Neuronal stem cell (in vitro differentiated cells): ENCODE data around the gene AFF3.

Experiments
- DNase-seq: peaks from one replicate; pipeline ENCODE4 v3.0.0-alpha.2; 2013; ENCODE audit warnings: low spot score
- H2AFZ ChIP-seq: one replicate; pipeline ENCODE4 v1.6.1; 2013; ENCODE audit warnings: mild to moderate bottlenecking, low read length, inconsistent platforms
- H2AK5ac ChIP-seq: 2 replicates; pipeline ENCODE4 v1.6.1; 2013; ENCODE audit warnings: low read depth, mild to moderate bottlenecking, inconsistent platforms, low read length, moderate library complexity, mixed read lengths
- H2BK120ac ChIP-seq: 2 replicates; pipeline ENCODE4 v1.6.1; 2013; ENCODE audit warnings: low read depth, mild to moderate bottlenecking, inconsistent platforms, low read length, moderate library complexity, mixed read lengths
- H2BK12ac ChIP-seq: one replicate; pipeline ENCODE4 v1.6.1; 2013; ENCODE audit warnings: low read length, inconsistent platforms
- H2BK15ac ChIP-seq: 2 replicates; pipeline ENCODE4 v1.6.1; 2013; ENCODE audit warnings: mild to moderate bottlenecking, low read length, inconsistent platforms, mixed read lengths
- H2BK5ac ChIP-seq: one replicate; pipeline ENCODE4 v1.6.1; 2013; ENCODE audit warnings: inconsistent platforms, mild to moderate bottlenecking, low read length, moderate library complexity
- H3K14ac ChIP-seq: one replicate; pipeline ENCODE4 v1.6.1; 2013; ENCODE audit warnings: low read length, inconsistent platforms
- H3K18ac ChIP-seq: 2 replicates; pipeline ENCODE4 v1.6.1; 2013; ENCODE audit warnings: low read length, inconsistent platforms
- H3K23ac ChIP-seq: 2 replicates; pipeline ENCODE4 v1.6.1; 2013; ENCODE audit warnings: low read depth, mild to moderate bottlenecking, mixed read lengths, low read length, inconsistent platforms; ENCODE audit not compliant: poor library complexity
- H3K27ac ChIP-seq: replicated peaks from 3 replicates; pipeline ENCODE4 v1.5.1; 2013; ENCODE audit warnings: low read length, inconsistent platforms
- H3K27me3 ChIP-seq, 3 experiments: 2 replicates each; pipeline ENCODE4 v1.6.1; 2013; ENCODE audit warnings: low read length in 3 of 3, mild to moderate bottlenecking in 2 of 3, inconsistent platforms in 1 of 3, low read depth in 1 of 3, mixed read lengths in 1 of 3, moderate library complexity in 1 of 3; ENCODE audit not compliant: control insufficient read depth in 3 of 3, insufficient read depth in 3 of 3
- H3K36me3 ChIP-seq, 2 donors: replicated peaks in 1 of 2; 2 replicates each; pipeline ENCODE4 v1.6.1; 2013; ENCODE audit warnings: low read length in 2 of 2; ENCODE audit not compliant: control insufficient read depth in 2 of 2, insufficient read depth in 2 of 2
- H3K4ac ChIP-seq: 2 replicates; pipeline ENCODE4 v1.6.1; 2013; ENCODE audit warnings: inconsistent platforms, mild to moderate bottlenecking, low read length, moderate library complexity
- H3K4me1 ChIP-seq, 2 donors: 1 replicate in 1 of 2; 2 replicates in 1 of 2; pipeline ENCODE4 v1.6.1; 2013; ENCODE audit warnings: low read length in 2 of 2, low read depth in 1 of 2; ENCODE audit not compliant: control insufficient read depth in 2 of 2, insufficient read depth in 1 of 2
- H3K4me2 ChIP-seq: one replicate; pipeline ENCODE4 v1.6.1; 2013; ENCODE audit warnings: mild to moderate bottlenecking, low read length, inconsistent platforms; ENCODE audit not compliant: insufficient read depth, poor library complexity, severe bottlenecking
- H3K4me3 ChIP-seq, 2 donors: 2 replicates each; pipeline ENCODE4 v1.5.1; 2013; ENCODE audit warnings: low read length in 2 of 2, mild to moderate bottlenecking in 2 of 2, inconsistent platforms in 1 of 2, moderate library complexity in 1 of 2
- H3K79me1 ChIP-seq: one replicate; pipeline ENCODE4 v1.6.1; 2013; ENCODE audit warnings: low read depth, mild to moderate bottlenecking, inconsistent platforms, low read length, moderate library complexity
- H3K9ac ChIP-seq: one replicate; pipeline ENCODE4 v1.6.1; 2013; ENCODE audit warnings: mild to moderate bottlenecking, low read depth, low read length, inconsistent platforms; ENCODE audit not compliant: poor library complexity
- H3K9me3 ChIP-seq, 2 donors: replicated peaks in 1 of 2; 2 replicates each; pipeline versions ENCODE3 to v1.6.1; 2013; ENCODE audit warnings: low read length in 2 of 2, mild to moderate bottlenecking in 2 of 2, inconsistent platforms in 1 of 2, low read depth in 1 of 2, mixed read lengths in 1 of 2, moderate library complexity in 1 of 2; ENCODE audit not compliant: control insufficient read depth in 2 of 2, insufficient read depth in 1 of 2
- H4K8ac ChIP-seq: one replicate; pipeline ENCODE4 v1.6.1; 2013; ENCODE audit warnings: low read depth, mild to moderate bottlenecking, inconsistent platforms, low read length, moderate library complexity
- H4K91ac ChIP-seq: one replicate; pipeline ENCODE4 v1.6.1; 2013; ENCODE audit warnings: low read length, low read depth, mild to moderate bottlenecking, inconsistent platforms; ENCODE audit not compliant: poor library complexity
- WGBS, 2 donors: extraction: QIAGEN DNeasy Blood & Tissue Kit; methylation state at CpG; one replicate each; pipeline ENCODE4 v1.1.7; 2013; ENCODE audit warnings: missing lambda C conversion rate in 2 of 2, mixed read lengths in 1 of 2; ENCODE audit not compliant: insufficient read length in 2 of 2, insufficient replicate concordance in 1 of 2; ENCODE audit errors: extremely low coverage in 2 of 2; 5-methylcytosine and 5-hydroxymethylcytosine counted together

The AFF3 gene

DNA sequence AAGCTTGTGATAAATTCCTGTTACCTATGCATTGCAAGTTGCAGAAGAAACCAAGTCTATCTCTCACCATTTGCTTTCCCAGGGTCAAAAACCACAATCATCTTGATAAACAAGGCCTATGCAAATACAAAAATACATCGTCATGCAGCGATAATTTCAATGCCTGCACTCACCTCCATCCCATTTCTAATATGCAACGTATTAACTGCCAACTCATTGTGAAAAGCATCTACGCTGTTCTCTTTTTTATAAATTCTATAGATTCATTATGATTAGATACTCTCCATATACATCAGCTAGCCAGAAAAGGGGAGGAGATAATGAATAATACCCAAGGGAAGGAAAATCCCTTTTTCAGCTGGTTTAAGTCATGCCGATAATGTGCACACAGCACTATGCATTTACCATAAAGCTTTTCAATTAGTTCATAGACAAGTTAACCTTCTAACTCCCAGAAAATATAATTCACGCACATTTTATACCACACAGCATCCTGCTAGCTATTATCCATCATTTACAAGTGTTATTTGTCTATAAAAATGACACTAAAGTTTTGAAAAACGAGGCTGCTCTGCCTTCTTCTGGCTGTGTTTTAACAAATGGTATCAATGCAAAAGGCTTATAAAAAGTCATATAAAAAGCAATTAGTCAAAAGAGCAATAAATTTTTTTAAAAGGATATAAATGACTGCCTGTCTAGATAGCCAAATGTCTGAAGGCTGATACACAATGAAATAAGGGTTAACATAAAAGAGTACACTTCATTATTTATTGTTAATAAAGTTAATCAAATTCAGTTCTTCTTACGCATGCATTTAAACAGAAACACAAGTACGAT is 77.6 kb downstream of the AFF3 start:
- DNase-seq: no peak
- no peak overlapping the region for H3K4me2 ChIP-seq
- H3K14ac ChIP-seq: no peak overlapping the region
- H3K79me1 ChIP-seq: no peaks in the 10 kb centered on the region
- H2BK12ac ChIP-seq: no peak overlapping the region
- no peaks in the 10 kb centered on the region for H3K36me3 ChIP-seq
- H2BK120ac ChIP-seq: no peak overlapping the region
- no CpG with 5 or more reads among the region's 9 CpGs for WGBS, 2 donors
- no peak overlapping the region for H2BK15ac ChIP-seq
- no peak overlapping the region for H3K27ac ChIP-seq
- H4K91ac ChIP-seq: no peak overlapping the region
- no peak overlapping the region for H3K23ac ChIP-seq
- H2AFZ ChIP-seq: no peak overlapping the region
- H3K18ac ChIP-seq: no peak overlapping the region
- no peak overlapping the region for H3K4ac ChIP-seq
- no peak overlapping the region for H2AK5ac ChIP-seq
- peaks cover 0 to 4% of the 10 kb centered on the region in 2 donors for H3K4me1 ChIP-seq
- no peak overlapping the region for H3K4me3 ChIP-seq
- no peak overlapping the region for H3K9ac ChIP-seq
- H3K27me3 ChIP-seq: no peaks in the 10 kb centered on the region
- H2BK5ac ChIP-seq: no peak overlapping the region
- peaks cover 0 to 3% of the 10 kb centered on the region in 2 donors for H3K9me3 ChIP-seq
- no peak overlapping the region for H4K8ac ChIP-seq

- Histone ChIP-seq H3K14ac (no peak overlapping the region), H2BK5ac (no peak overlapping the region), H3K9ac (no peak overlapping the region), H3K27me3 (no peaks in the 10 kb centered on the region), H3K9me3 (peaks cover 0 to 3% of the 10 kb centered on the region in 2 donors), H4K8ac (no peak overlapping the region), H3K4ac (no peak overlapping the region), H2BK12ac (no peak overlapping the region), H2AK5ac (no peak overlapping the region), H3K36me3 (no peaks in the 10 kb centered on the region), H3K79me1 (no peaks in the 10 kb centered on the region), H2BK120ac (no peak overlapping the region), H3K4me1 (peaks cover 0 to 4% of the 10 kb centered on the region in 2 donors), H3K27ac (no peak overlapping the region), H2AFZ (no peak overlapping the region), H3K4me3 (no peak overlapping the region), H4K91ac (no peak overlapping the region), H3K4me2 (no peak overlapping the region), H3K23ac (no peak overlapping the region), H2BK15ac (no peak overlapping the region), H3K18ac (no peak overlapping the region)
- WGBS, 2 donors: no CpG with 5 or more reads among the region's 2 CpGs
- DNase-seq: no peak
Observed at GRCh38 chr2:100064165-100064564, 78.2 kb downstream of the AFF3 start.

DNA sequence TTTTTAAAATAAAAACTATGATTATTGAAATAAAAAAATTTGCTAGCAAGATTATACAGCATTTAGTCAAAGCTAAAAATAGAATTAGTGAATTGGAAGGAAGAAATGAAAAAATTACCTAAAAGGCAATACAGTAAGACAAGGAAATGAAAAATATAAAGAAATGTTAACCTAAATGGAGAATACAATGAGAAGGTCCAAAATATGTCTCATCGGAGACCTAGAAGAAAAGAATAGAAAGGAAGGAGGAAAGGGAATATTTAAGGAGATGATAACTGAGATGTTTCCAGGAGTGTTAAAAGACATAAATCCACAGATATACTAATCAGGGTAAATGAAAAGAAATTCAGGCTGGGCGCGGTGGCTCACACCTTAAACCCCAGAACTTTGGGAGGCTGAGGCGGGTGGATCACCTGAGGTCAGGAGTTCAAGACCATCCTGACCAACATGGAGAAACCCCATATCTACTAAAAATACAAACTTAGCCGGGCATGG is 78.9 kb downstream of the AFF3 start:
- Histone ChIP-seq H3K79me1 (no peaks in the 10 kb centered on the region), H2BK12ac (no peak overlapping the region), H3K27me3 (no peaks in the 10 kb centered on the region), H3K36me3 (no peaks in the 10 kb centered on the region), H2BK5ac (no peak overlapping the region), H3K14ac (no peak overlapping the region), H3K4me1 (peaks cover 0 to 4% of the 10 kb centered on the region in 2 donors), H3K27ac (no peak overlapping the region), H2AK5ac (no peak overlapping the region), H4K8ac (no peak overlapping the region), H3K4ac (no peak overlapping the region), H2BK15ac (no peak overlapping the region), H3K9me3 (peaks cover 0 to 3% of the 10 kb centered on the region in 2 donors), H3K23ac (no peak overlapping the region), H2AFZ (no peak overlapping the region), H3K4me2 (no peak overlapping the region), H3K18ac (no peak overlapping the region), H3K4me3 (no peak overlapping the region), H4K91ac (no peak overlapping the region), H2BK120ac (no peak overlapping the region), H3K9ac (no peak overlapping the region)
- WGBS, 2 donors: no CpG with 5 or more reads among the region's 5 CpGs
- no peak for DNase-seq

- H3K27me3 ChIP-seq: no peaks in the 10 kb centered on the region
Observed at GRCh38 chr2:100062336-100062735, 80.1 kb downstream of the AFF3 start.

More at GRCh38 chr2:100062336-100062735, 80.1 kb downstream of the AFF3 start:
- Histone ChIP-seq H3K9ac (no peak overlapping the region), H3K4me3 (no peak overlapping the region), H3K4me1 (peaks cover 0 to 4% of the 10 kb centered on the region in 2 donors), H3K14ac (no peak overlapping the region), H3K23ac (no peak overlapping the region), H3K4me2 (no peak overlapping the region), H2BK5ac (no peak overlapping the region), H3K36me3 (no peaks in the 10 kb centered on the region), H3K4ac (no peak overlapping the region), H2AFZ (no peak overlapping the region), H2BK15ac (no peak overlapping the region), H4K8ac (no peak overlapping the region), H4K91ac (no peak overlapping the region), H2BK120ac (no peak overlapping the region), H3K27ac (no peak overlapping the region), H3K18ac (no peak overlapping the region), H3K9me3 (peaks cover 0 to 3% of the 10 kb centered on the region in 2 donors), H3K79me1 (no peaks in the 10 kb centered on the region), H2BK12ac (no peak overlapping the region), H2AK5ac (no peak overlapping the region)
- DNase-seq: no peak
- no CpG with 5 or more reads among the region's 5 CpGs for WGBS, 2 donors
